IMR-90 (cell line): ENCODE measurements around the gene CLK1. TPM values are rescaled to one million over a fixed set of nuclear protein-coding genes. Genes with fewer than 3 reads are reported as not detected.

Experiments
- ATAC-seq: fragments of 200-7000 bp; cut with Tn5 transposase; 2 replicates; pipeline ENCODE4 v1.9.1; 2020; ENCODE audit warnings: low read depth, mild to moderate bottlenecking, moderate library complexity
- BruUV-seq: library from RNA; stranded (reverse); fragments of 400-500 nt; replicated peaks from 2 replicates; lab custom pipeline; 2021; lab: Mats Ljungman, UMichigan
- CTCF ChIA-PET: fragments of 300-600 bp; formaldehyde crosslinking; extraction: SDS; loops from one replicate; lab custom pipeline; 2021; ENCODE audit warnings: antibody characterized with exemption; lab: Yijun Ruan, JAX
- POLR2A ChIA-PET: fragments of 300-600 bp; sonication (Branson Sonifier 250); formaldehyde crosslinking; loops from one replicate; lab custom pipeline; 2022; ENCODE audit warnings: antibody characterized with exemption; ENCODE audit not compliant: unreplicated experiment; lab: Charles Lee
- DNase-seq: peaks from one replicate; pipeline ENCODE4 v3.0.0; 2013
- H2AFZ ChIP-seq: replicated peaks from 2 replicates; pipeline ENCODE3; 2013; ENCODE audit warnings: low read length, mild to moderate bottlenecking; ENCODE audit not compliant: poor library complexity
- H2AK5ac ChIP-seq: 2 replicates; pipeline ENCODE4 v1.6.1; 2013; ENCODE audit warnings: low read depth, low read length, inconsistent platforms
- H2AK9ac ChIP-seq: replicated peaks from 2 replicates; pipeline ENCODE3; 2013; ENCODE audit warnings: mild to moderate bottlenecking, low read depth, low read length, moderate library complexity; ENCODE audit not compliant: poor library complexity
- H2BK120ac ChIP-seq: 2 replicates; pipeline ENCODE4 v1.6.1; 2013; ENCODE audit warnings: low read depth, low read length, inconsistent platforms
- H2BK15ac ChIP-seq: 3 replicates; pipeline ENCODE4 v1.6.1; 2013; ENCODE audit warnings: low read depth, low read length, inconsistent platforms
- H2BK20ac ChIP-seq: 2 replicates; pipeline ENCODE4 v1.6.1; 2013; ENCODE audit warnings: low read depth, mild to moderate bottlenecking, inconsistent platforms, low read length, moderate library complexity
- H2BK5ac ChIP-seq: 2 replicates; pipeline ENCODE4 v1.6.1; 2013; ENCODE audit warnings: mild to moderate bottlenecking, low read depth, low read length, inconsistent platforms; ENCODE audit not compliant: poor library complexity, severe bottlenecking
- H3K14ac ChIP-seq: replicated peaks from 2 replicates; pipeline ENCODE4 v1.6.1; 2013; ENCODE audit warnings: low read depth, low read length, inconsistent platforms
- H3K18ac ChIP-seq: 2 replicates; pipeline ENCODE4 v1.6.1; 2013; ENCODE audit warnings: low read depth, low read length, control low read depth
- H3K23ac ChIP-seq: 2 replicates; pipeline ENCODE4 v1.6.1; 2013; ENCODE audit warnings: low read depth, low read length, inconsistent platforms
- H3K27ac ChIP-seq: 2 replicates; pipeline ENCODE4 v1.5.1; 2013; ENCODE audit warnings: mild to moderate bottlenecking, control low read depth, low read length; ENCODE audit not compliant: insufficient read depth
- H3K27me3 ChIP-seq: 2 replicates; pipeline ENCODE4 v1.6.1; 2013; ENCODE audit warnings: low read length; ENCODE audit not compliant: control insufficient read depth, insufficient read depth
- H3K36me3 ChIP-seq: 2 replicates; pipeline ENCODE4 v1.6.1; 2013; ENCODE audit warnings: low read length, mixed read lengths; ENCODE audit not compliant: control insufficient read depth, insufficient read depth
- H3K4ac ChIP-seq: 2 replicates; pipeline ENCODE4 v1.6.1; 2013; ENCODE audit warnings: low read depth, low read length, inconsistent platforms
- H3K4me1 ChIP-seq: 2 replicates; pipeline ENCODE4 v1.6.1; 2013; ENCODE audit warnings: low read length, mixed read lengths; ENCODE audit not compliant: control insufficient read depth, insufficient read depth
- H3K4me2 ChIP-seq: 2 replicates; pipeline ENCODE4 v1.6.1; 2013; ENCODE audit warnings: low read depth, mild to moderate bottlenecking, control low read depth, low read length, moderate library complexity
- H3K4me3 ChIP-seq: 2 replicates; pipeline ENCODE4 v1.5.1; 2013; ENCODE audit warnings: low read depth, mild to moderate bottlenecking, control low read depth, low read length, moderate library complexity; ENCODE audit not compliant: insufficient read depth
- H3K56ac ChIP-seq: 2 replicates; pipeline ENCODE4 v1.6.1; 2013; ENCODE audit warnings: low read length, inconsistent platforms; ENCODE audit not compliant: insufficient read depth; ENCODE audit errors: extremely low read depth
- H3K79me1 ChIP-seq, 2 experiments: 2 replicates each; pipeline ENCODE4 v1.6.1; 2013; ENCODE audit warnings: low read length in 2 of 2, inconsistent platforms in 1 of 2, low read depth in 1 of 2
- H3K9ac ChIP-seq: 2 replicates; pipeline ENCODE4 v1.6.1; 2013; ENCODE audit warnings: low read depth, low read length, control low read depth
- H3K9me1 ChIP-seq: 2 replicates; pipeline ENCODE4 v1.6.1; 2013; ENCODE audit warnings: low read length, inconsistent platforms; ENCODE audit not compliant: insufficient read depth
- H3K9me3 ChIP-seq: 2 replicates; pipeline ENCODE4 v1.6.1; 2013; ENCODE audit warnings: low read length; ENCODE audit not compliant: control insufficient read depth, insufficient read depth
- H4K20me1 ChIP-seq: 2 replicates; pipeline ENCODE4 v1.6.1; 2013; ENCODE audit warnings: low read length, inconsistent platforms; ENCODE audit not compliant: insufficient read depth
- H4K5ac ChIP-seq: 2 replicates; pipeline ENCODE4 v1.6.1; 2013; ENCODE audit warnings: mild to moderate bottlenecking, low read depth, low read length, control low read depth
- H4K8ac ChIP-seq, 2 experiments: 2 replicates each; pipeline ENCODE4 v1.6.1; 2013; ENCODE audit warnings: low read depth in 2 of 2, low read length in 2 of 2, control low read depth in 1 of 2, inconsistent platforms in 1 of 2
- H4K91ac ChIP-seq: 2 replicates; pipeline ENCODE4 v1.6.1; 2013; ENCODE audit warnings: low read depth, low read length, inconsistent platforms; ENCODE audit not compliant: insufficient read depth
- BHLHE40 ChIP-seq: fragments of 150-350 bp; IDR thresholded peaks from 2 replicates; pipeline ENCODE4 v1.6.1; 2016; ENCODE audit warnings: mild to moderate bottlenecking, low read depth, low read length
- CTCF ChIP-seq: conservative IDR thresholded peaks from 2 replicates; pipeline ENCODE4 v1.5.1; 2012; ENCODE audit warnings: mild to moderate bottlenecking, low read depth, low read length, improper control_type of control experiment
- FOS ChIP-seq: fragments of 150-350 bp; IDR thresholded peaks from 2 replicates; pipeline ENCODE4 v1.6.1; 2016; ENCODE audit warnings: low read depth, low read length
- MXI1 ChIP-seq: IDR thresholded peaks from 2 replicates; pipeline ENCODE4 v1.6.1; 2012; ENCODE audit warnings: low read depth, mild to moderate bottlenecking, low read length, moderate library complexity, borderline replicate concordance
- NFE2L2 ChIP-seq: fragments of 150-350 bp; IDR thresholded peaks from 2 replicates; pipeline ENCODE4 v1.6.1; 2016; ENCODE audit warnings: low read depth, mild to moderate bottlenecking, low read length
- RAD21 ChIP-seq: IDR thresholded peaks from 2 replicates; pipeline ENCODE4 v1.6.1; 2012; ENCODE audit warnings: low read length, improper control_type of control experiment
- RFX5 ChIP-seq: IDR thresholded peaks from 2 replicates; pipeline ENCODE4 v1.8.0; 2012; ENCODE audit warnings: low read depth, mild to moderate bottlenecking, low read length, moderate library complexity
- SMC3 ChIP-seq: fragments of 150-350 bp; IDR thresholded peaks from 2 replicates; pipeline ENCODE4 v1.6.1; 2016; ENCODE audit warnings: low read depth, mild to moderate bottlenecking, antibody characterized with exemption, low read length, moderate library complexity
- WGBS, 2 experiments: methylation state at CpG; one replicate each; pipeline versions ENCODE4 v1.1.5 to v1.1.7; 2013; ENCODE audit warnings: missing lambda C conversion rate in 2 of 2; ENCODE audit not compliant: insufficient read length in 1 of 2; ENCODE audit errors: extremely low coverage in 2 of 2; 5-methylcytosine and 5-hydroxymethylcytosine counted together
- dilution Hi-C: fragments of 300-500 bp; cut with HindIII; formaldehyde crosslinking; loops from one replicate; pipeline ENCODE4 v1.14.3; 2018; ENCODE audit warnings: low sequenced_read_pairs; ENCODE audit not compliant: unreplicated experiment
- in situ Hi-C: fragments of 300-500 bp; cut with MboI; formaldehyde crosslinking; loops from 3 replicates; pipeline ENCODE4 v1.14.3; 2019; ENCODE audit warnings: low sequenced_read_pairs, inconsistent platforms, mixed read lengths
- intact Hi-C: fragments of 100-400 bp; cut with micrococcal nuclease; formaldehyde crosslinking; loops from 2 replicates; pipeline ENCODE4 v1.10.0; 2022
- polyA plus RNA-seq, 3 experiments: library from polyadenylated mRNA; depleted of rRNA; stranded (reverse); fragments of >200 nt; gene quantifications; 2 replicates each; pipeline ENCODE4 v1.2.3, GENCODE V29; 2012; ENCODE audit warnings: low replicate concordance in 1 of 3
- total RNA-seq: library from RNA; depleted of rRNA; stranded (reverse); fragments of >200 nt; gene quantifications from 2 replicates; pipeline ENCODE4 v1.2.3, GENCODE V29; 2012
- TF ChIP-seq, protein P1 (sequence below): fragments of 150-350 bp; IDR thresholded peaks from 2 replicates; pipeline ENCODE4 v1.6.1; 2016; ENCODE audit warnings: low read depth, mild to moderate bottlenecking, low read length, moderate library complexity, borderline replicate concordance

The CLK1 gene
- total and polyA plus RNA-seq, 2 of the 4 experiments (the other 2 are of a cell fraction), result 26.2 to 35.5 TPM

- peak; percentile 21 for ATAC-seq
- H3K9me1 ChIP-seq, result peaks cover 3% of the 10 kb centered on the region; the same call in 1 of the 2 replicates
- H3K4ac ChIP-seq, result peak overlapping the region; percentile 71
- H3K9me3 ChIP-seq, result no peaks in the 10 kb centered on the region
- 2% methylated on average over 12 of the region's 70 CpGs; no CpG with 5 or more reads in 1 of the 2 experiments for WGBS, 2 experiments
- H2AK9ac ChIP-seq, result peak overlapping the region; percentile 94
- peak; percentile 49 for DNase-seq
- dilution Hi-C loops, result no loop called here
- peak overlapping the region; percentile 65; the same call in 1 of the 2 replicates for H4K91ac ChIP-seq
- no peak overlapping the region for H2BK20ac ChIP-seq
- peak overlapping the region; percentile 91 for H3K4me3 ChIP-seq
- peak overlapping the region; percentile 73 for H2AK5ac ChIP-seq
- H2BK15ac ChIP-seq, result no peak overlapping the region
- H3K23ac ChIP-seq, result peak overlapping the region; percentile 99
- peak overlapping the region; percentile 29; the same call in 1 of the 2 replicates for H2BK120ac ChIP-seq
- CTCF ChIA-PET, result no interaction called here
- peak overlapping the region; percentile 96 for H3K9ac ChIP-seq
- in situ Hi-C loops, result loop anchor here (5.0 kb wide), 1 partner anchor 65 kb away; no protein-coding TSS in a partner anchor
- peaks cover 2 to 25% of the 10 kb centered on the region in 2 experiments; a peak in 3 of 4 replicates for H3K79me1 ChIP-seq
- peak; percentile 49; the same call in 1 of the 2 replicates for TF ChIP-seq SMC3
- no peak for TF ChIP-seq FOS
- peak; percentile 56 for TF ChIP-seq RAD21
- TF ChIP-seq, protein P1, sequence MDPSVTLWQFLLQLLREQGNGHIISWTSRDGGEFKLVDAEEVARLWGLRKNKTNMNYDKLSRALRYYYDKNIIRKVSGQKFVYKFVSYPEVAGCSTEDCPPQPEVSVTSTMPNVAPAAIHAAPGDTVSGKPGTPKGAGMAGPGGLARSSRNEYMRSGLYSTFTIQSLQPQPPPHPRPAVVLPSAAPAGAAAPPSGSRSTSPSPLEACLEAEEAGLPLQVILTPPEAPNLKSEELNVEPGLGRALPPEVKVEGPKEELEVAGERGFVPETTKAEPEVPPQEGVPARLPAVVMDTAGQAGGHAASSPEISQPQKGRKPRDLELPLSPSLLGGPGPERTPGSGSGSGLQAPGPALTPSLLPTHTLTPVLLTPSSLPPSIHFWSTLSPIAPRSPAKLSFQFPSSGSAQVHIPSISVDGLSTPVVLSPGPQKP, result no peak
- no peak for TF ChIP-seq BHLHE40
- TF ChIP-seq NFE2L2, result no peak
- TF ChIP-seq MXI1, result peak; percentile 76; the same call in 1 of the 2 replicates
- peak; percentile 57 for TF ChIP-seq CTCF
- no peak for TF ChIP-seq RFX5
- intact Hi-C loops, result loop anchor here (10.0 kb wide), 1 partner anchor 198 kb away; no protein-coding TSS in a partner anchor
- H2BK5ac ChIP-seq, result peak overlapping the region; percentile 61
- H3K18ac ChIP-seq, result peak overlapping the region; percentile 13; the same call in 1 of the 2 replicates
- H4K8ac ChIP-seq, result peak overlapping the region in 1 of 2 experiments; percentile 12; a peak in 2 of 4 replicates
- peaks cover 19% of the 10 kb centered on the region for H3K36me3 ChIP-seq
- H3K4me1 ChIP-seq, result peaks cover 10% of the 10 kb centered on the region
- H3K4me2 ChIP-seq, result peak overlapping the region; percentile 89
- H3K27me3 ChIP-seq, result no peaks in the 10 kb centered on the region
- peaks cover 51% of the 10 kb centered on the region for H4K20me1 ChIP-seq
- BruUV-seq, result no TSS peak
- POLR2A ChIA-PET, result no interaction called here
- peak overlapping the region; percentile 91 for H3K27ac ChIP-seq
- peak overlapping the region; percentile 99 for H2AFZ ChIP-seq
- peak overlapping the region; percentile 63; the same call in 1 of the 2 replicates for H3K56ac ChIP-seq
- H4K5ac ChIP-seq, result peak overlapping the region; percentile 3; the same call in 1 of the 2 replicates
- H3K14ac ChIP-seq, result peak overlapping the region; percentile 95
Observed at GRCh38 chr2:200812122-200813022, 52.1 kb downstream of the CLK1 start.
